GM10847 (cell line): Measurements from ENCODE around the gene KRTAP3-2.
"Not testable (repeated sequence)": the region's sequence is repeated elsewhere in the genome, so short reads cannot be mapped to it uniquely, and the experiment has no call there.

Experiments
- POLR2A ChIP-seq: IDR thresholded peaks from 2 replicates; pipeline ENCODE4 v1.6.1; 2011; ENCODE audit not compliant: insufficient read length; ENCODE audit errors: extremely low read depth

The KRTAP3-2 gene

GRCh38 chr17:40999563-40999962 lies at the start of gene KRTAP3-2:
Gene KRTAP3-2 (minus strand): TSS chr17:40999906. CDS start chr17:40999853, 53 bp downstream.
- not testable (repeated sequence) for TF ChIP-seq POLR2A

GRCh38 chr17:41049110-41049509 lies 49.4 kb upstream of the KRTAP3-2 start:
- TF ChIP-seq POLR2A = no peak

- TF ChIP-seq POLR2A = no peak
Observed at GRCh38 chr17:41048441-41048840, 48.7 kb upstream of the KRTAP3-2 start.

- TF ChIP-seq POLR2A = not testable (repeated sequence)
Observed at GRCh38 chr17:41046735-41047465, 47.2 kb upstream of the KRTAP3-2 start, which contains the start of gene KRTAP2-1. Gene KRTAP2-1 (minus strand): TSS chr17:41047316. CDS start chr17:41047267, 49 bp downstream.

GRCh38 chr17:41042953-41043352 lies 43.2 kb upstream of the KRTAP3-2 start:
- TF ChIP-seq POLR2A = no peak

- TF ChIP-seq POLR2A = not testable (repeated sequence)
Observed at GRCh38 chr17:41040783-41041571, 41.3 kb upstream of the KRTAP3-2 start, which contains the start of gene KRTAP1-1. Gene KRTAP1-1 (minus strand): TSS chr17:41041450. CDS start chr17:41041397, 53 bp downstream.

GRCh38 chr17:41037853-41038350 lies 38.2 kb upstream of the KRTAP3-2 start:
- no peak for TF ChIP-seq POLR2A

- TF ChIP-seq POLR2A = not testable (repeated sequence)
Observed at GRCh38 chr17:41034346-41034935, 34.7 kb upstream of the KRTAP3-2 start, which contains the start of gene KRTAP1-3. Gene KRTAP1-3 (minus strand): TSS chr17:41034874. CDS start chr17:41034821, 53 bp downstream.

- no peak for TF ChIP-seq POLR2A
Observed at GRCh38 chr17:41029633-41030245, 30.0 kb upstream of the KRTAP3-2 start, which contains the start of gene KRTAP1-4. Gene KRTAP1-4 (minus strand): TSS chr17:41030195. CDS start chr17:41030078, 117 bp downstream.

GRCh38 chr17:41026715-41027471 lies 27.2 kb upstream of the KRTAP3-2 start, which contains the start of gene KRTAP1-5:
Gene KRTAP1-5 (minus strand): TSS chr17:41027208. CDS start chr17:41027155, 53 bp downstream.
- no peak for TF ChIP-seq POLR2A

- no peak for TF ChIP-seq POLR2A
Observed at GRCh38 chr17:41024697-41025096, 25.0 kb upstream of the KRTAP3-2 start.

- TF ChIP-seq POLR2A = no peak
Observed at GRCh38 chr17:41020336-41020735, 20.6 kb upstream of the KRTAP3-2 start.

GRCh38 chr17:41019415-41019814 lies 19.7 kb upstream of the KRTAP3-2 start:
- no peak for TF ChIP-seq POLR2A

GRCh38 chr17:41018541-41018940 lies 18.8 kb upstream of the KRTAP3-2 start:
- TF ChIP-seq POLR2A = no peak
